Endothelial cell of umbilical vein (primary cell): ENCODE data around the gene FKRP. TPM values are rescaled to one million over a fixed set of nuclear protein-coding genes. Genes with fewer than 3 reads are reported as not detected.

Source experiments
- BruUV-seq: library from RNA; stranded (reverse); fragments of 400-500 nt; replicated peaks from 2 replicates; lab custom pipeline; 2021; lab: Mats Ljungman, UMichigan
- CTCF ChIA-PET: fragments of 300-600, 350-600 bp; sonication (Branson Sonifier 250); formaldehyde crosslinking; loops from one replicate; lab custom pipeline; 2021; ENCODE audit warnings: antibody characterized with exemption, inconsistent platforms; lab: Charles Lee
- POLR2A ChIA-PET: fragments of 300-600, 350-600 bp; sonication (Branson Sonifier 250); formaldehyde crosslinking; loops from one replicate; lab custom pipeline; 2021; ENCODE audit warnings: antibody characterized with exemption, inconsistent platforms; lab: Charles Lee
- DNase-seq: peaks from one replicate; pipeline ENCODE4 v3.0.0-alpha.2; 2011; ENCODE audit warnings: low read depth, low spot score
- FAIRE-seq: peaks from 2 replicates; lab custom pipeline; 2011; peaks lifted over from hg19 to GRCh38; lab: Jason Lieb, UNC
- H2AFZ ChIP-seq: 2 replicates; pipeline ENCODE4 v1.6.0; 2012; ENCODE audit warnings: low read depth, low read length, control low read depth, inconsistent platforms
- H3K27ac ChIP-seq: 2 replicates; pipeline ENCODE4 v1.5.1; 2011; ENCODE audit warnings: low read depth, mild to moderate bottlenecking, control low read depth, low read length, moderate library complexity; ENCODE audit not compliant: insufficient read depth
- H3K27me3 ChIP-seq, 2 experiments: 2 replicates each; pipeline versions ENCODE4 v1.6.0 to v1.6.1; 2011; ENCODE audit warnings: low read length in 2 of 2, mixed read lengths in 1 of 2; ENCODE audit not compliant: control insufficient read depth in 2 of 2, insufficient read depth in 2 of 2
- H3K36me3 ChIP-seq, 2 experiments: 2 replicates in 1 of 2; 3 replicates in 1 of 2; pipeline ENCODE4 v1.5.1; 2011; ENCODE audit warnings: low read length in 2 of 2, mild to moderate bottlenecking in 1 of 2, moderate library complexity in 1 of 2; ENCODE audit not compliant: control insufficient read depth in 2 of 2, insufficient read depth in 2 of 2; ENCODE audit errors: extremely low read depth in 1 of 2
- H3K4me1 ChIP-seq: 3 replicates; pipeline ENCODE4 v1.5.1; 2011; ENCODE audit warnings: mild to moderate bottlenecking, low read length; ENCODE audit not compliant: control insufficient read depth, insufficient read depth; ENCODE audit errors: extremely low read depth
- H3K4me2 ChIP-seq: 2 replicates; pipeline ENCODE4 v1.6.1; 2011; ENCODE audit warnings: low read length, control low read depth, mixed read lengths; ENCODE audit not compliant: insufficient read depth
- H3K4me3 ChIP-seq, 3 experiments: fragments of 200-600 bp in 1 of 3; sonication (generic), shearing (Covaris generic) in 1 of 3; replicated peaks in 1 of 3; 2 replicates each; pipeline ENCODE4 v1.5.1; 2011 to 2016; ENCODE audit warnings: control low read depth in 3 of 3, low read length in 3 of 3, mild to moderate bottlenecking in 2 of 3, inconsistent platforms in 1 of 3, low read depth in 1 of 3, moderate library complexity in 1 of 3; ENCODE audit not compliant: insufficient read depth in 1 of 3
- H3K79me2 ChIP-seq: 2 replicates; pipeline ENCODE4 v1.6.0; 2012; ENCODE audit warnings: low read length, inconsistent platforms; ENCODE audit not compliant: control insufficient read depth, insufficient read depth
- H3K9ac ChIP-seq: replicated peaks from 2 replicates; pipeline ENCODE3; 2011; ENCODE audit warnings: low read length, control low read depth; ENCODE audit not compliant: insufficient read depth; ENCODE audit errors: extremely low read depth
- H3K9me1 ChIP-seq: replicated peaks from 3 replicates; pipeline ENCODE4 v1.6.0; 2011; ENCODE audit warnings: mild to moderate bottlenecking, low read length; ENCODE audit not compliant: control insufficient read depth, insufficient read depth; ENCODE audit errors: extremely low read depth
- H3K9me3 ChIP-seq: replicated peaks from 2 replicates; pipeline ENCODE4 v1.5.1; 2012; ENCODE audit warnings: low read length, inconsistent platforms; ENCODE audit not compliant: control insufficient read depth, insufficient read depth
- H4K20me1 ChIP-seq: replicated peaks from 2 replicates; pipeline ENCODE3; 2011; ENCODE audit warnings: mild to moderate bottlenecking, low read length; ENCODE audit not compliant: control insufficient read depth, insufficient read depth; ENCODE audit errors: extremely low read depth
- CTCF ChIP-seq, 2 donors: IDR thresholded peaks; 1 replicate in 1 of 2; 2 replicates in 1 of 2; pipeline ENCODE4 v1.5.1; 2011; ENCODE audit warnings: low read length in 2 of 2, mild to moderate bottlenecking in 2 of 2, moderate library complexity in 2 of 2, control low read depth in 1 of 2, inconsistent platforms in 1 of 2, low read depth in 1 of 2; ENCODE audit not compliant: insufficient read depth in 1 of 2; ENCODE audit errors: extremely low read depth in 1 of 2
- FOS ChIP-seq: IDR thresholded peaks from 2 replicates; pipeline ENCODE4 v1.6.1; 2011; ENCODE audit warnings: mild to moderate bottlenecking, low read length, moderate library complexity, borderline replicate concordance; ENCODE audit not compliant: insufficient read depth
- GATA2 ChIP-seq: IDR thresholded peaks from 2 replicates; pipeline ENCODE4 v1.7.0; 2011; ENCODE audit warnings: low read depth, mild to moderate bottlenecking, moderate library complexity, mixed read lengths, low read length; ENCODE audit not compliant: insufficient read length, insufficient read depth
- JUN ChIP-seq: IDR thresholded peaks from 2 replicates; pipeline ENCODE4 v1.6.1; 2011; ENCODE audit warnings: borderline replicate concordance, low read depth; ENCODE audit not compliant: insufficient read length, insufficient read depth
- MAX ChIP-seq: IDR thresholded peaks from 2 replicates; pipeline ENCODE4 v1.6.1; 2011; ENCODE audit not compliant: insufficient read depth, insufficient read length
- MYC ChIP-seq: IDR thresholded peaks from one replicate; pipeline ENCODE4 v1.6.1; 2011; ENCODE audit warnings: mild to moderate bottlenecking, low read depth, low read length
- POLR2A ChIP-seq: IDR thresholded peaks from 2 replicates; pipeline ENCODE4 v1.6.1; 2012; ENCODE audit warnings: low read depth, mild to moderate bottlenecking, control low read depth, low read length
- POLR2AphosphoS5 ChIP-seq: IDR thresholded peaks from 2 replicates; pipeline ENCODE4 v1.6.1; 2012; ENCODE audit warnings: low read depth, mild to moderate bottlenecking, control low read depth, low read length, moderate library complexity; ENCODE audit not compliant: insufficient read depth
- dilution Hi-C: fragments of 300-500 bp; cut with MboI; formaldehyde crosslinking; loops from one replicate; pipeline ENCODE4 v1.15.0; 2019; ENCODE audit warnings: low sequenced_read_pairs; ENCODE audit not compliant: extremely low pct_ligation_motif_present
- intact Hi-C: fragments of 100-400 bp; cut with micrococcal nuclease; formaldehyde crosslinking; loops from one replicate; pipeline ENCODE4 v1.10.0; 2022
- polyA plus RNA-seq, 4 experiments: library from polyadenylated mRNA; depleted of rRNA in 3 of 4; stranded (reverse) in 3 of 4; unstranded in 1 of 4; fragments of >200 nt; gene quantifications; 2 replicates each; pipeline versions ENCODE4 v1.2.1 to v1.2.3, GENCODE V29; 2011 to 2012; ENCODE audit warnings: missing spikeins in 1 of 4
- total RNA-seq: library from RNA; stranded (reverse); gene quantifications from 2 replicates; pipeline ENCODE4 v1.2.3, GENCODE V29; 2021

Gene FKRP
- total and polyA plus RNA-seq, 2 donors (not counting 3 experiments of a cell fraction or from before 2014, with no cell fraction given): 31.5 to 32.8 TPM

- H3K4me2 ChIP-seq: no peak overlapping the region
- H2AFZ ChIP-seq: no peak overlapping the region
- H3K9me3 ChIP-seq: no peaks in the 10 kb centered on the region
- no peaks in the 10 kb centered on the region for H3K27me3 ChIP-seq
- H3K9me1 ChIP-seq: no peaks in the 10 kb centered on the region
- H4K20me1 ChIP-seq: no peaks in the 10 kb centered on the region
- H3K27ac ChIP-seq: no peak overlapping the region
- intact Hi-C loops: loop anchor here (2.0 kb wide), 1 partner anchor 31 kb away; no protein-coding TSS in a partner anchor
- TF ChIP-seq CTCF (IDR thresholded peaks at IDR 0.05; ENCODE audit: extremely low read depth in 1 of 2, insufficient read depth in 1 of 2, low read depth in 1 of 2, low read length in 2 of 2) (no peak), GATA2 (no peak), MYC (no peak), POLR2AphosphoS5 (no peak), MAX (no peak), JUN (no peak), FOS (no peak), POLR2A (no peak)
- no peaks in the 10 kb centered on the region for H3K79me2 ChIP-seq
- BruUV-seq: no TSS peak
- peak; percentile 76 for DNase-seq
- H3K4me3 ChIP-seq: no peak overlapping the region
- H3K36me3 ChIP-seq: peaks cover 22 to 64% of the 10 kb centered on the region in 2 experiments
- ChIA-PET POLR2A (interaction anchor here (0.6 kb wide), 1 partner anchor 1193 kb away, joined by 5 read pairs; no protein-coding TSS in a partner anchor), CTCF (interaction anchor here (0.7 to 1.6 kb wide), 9 partner anchors 9 to 168 kb away, joined by 3 to 7 read pairs (median 3); no protein-coding TSS in a partner anchor)
- peak; percentile 74 for FAIRE-seq
- no peak overlapping the region for H3K9ac ChIP-seq
- H3K4me1 ChIP-seq: no peaks in the 10 kb centered on the region
- dilution Hi-C loops: no loop called here
Observed at GRCh38 chr19:46697204-46697960, 48.5 kb upstream of the FKRP start.
